GM03348 (cell line): ENCODE measurements around the gene TMEM117.
"Not testable (repeated sequence)": the region's sequence is repeated elsewhere in the genome, so short reads cannot be mapped to it uniquely, and the experiment has no call there.

Experiments
- DNase-seq: peaks from one replicate; pipeline ENCODE4 v3.0.0; 2012; ENCODE audit warnings: low spot score

The TMEM117 gene

GRCh38 chr12:44025499-44025898 is 189.6 kb downstream of the TMEM117 start:
- no peak for DNase-seq

- no peak for DNase-seq
Measured at GRCh38 chr12:44026046-44026445, 190.2 kb downstream of the TMEM117 start.

- DNase-seq = not testable (repeated sequence)
Measured at GRCh38 chr12:44026926-44027325, 191.0 kb downstream of the TMEM117 start.

GRCh38 chr12:44029194-44029593 is 193.3 kb downstream of the TMEM117 start:
- no peak for DNase-seq

DNA sequence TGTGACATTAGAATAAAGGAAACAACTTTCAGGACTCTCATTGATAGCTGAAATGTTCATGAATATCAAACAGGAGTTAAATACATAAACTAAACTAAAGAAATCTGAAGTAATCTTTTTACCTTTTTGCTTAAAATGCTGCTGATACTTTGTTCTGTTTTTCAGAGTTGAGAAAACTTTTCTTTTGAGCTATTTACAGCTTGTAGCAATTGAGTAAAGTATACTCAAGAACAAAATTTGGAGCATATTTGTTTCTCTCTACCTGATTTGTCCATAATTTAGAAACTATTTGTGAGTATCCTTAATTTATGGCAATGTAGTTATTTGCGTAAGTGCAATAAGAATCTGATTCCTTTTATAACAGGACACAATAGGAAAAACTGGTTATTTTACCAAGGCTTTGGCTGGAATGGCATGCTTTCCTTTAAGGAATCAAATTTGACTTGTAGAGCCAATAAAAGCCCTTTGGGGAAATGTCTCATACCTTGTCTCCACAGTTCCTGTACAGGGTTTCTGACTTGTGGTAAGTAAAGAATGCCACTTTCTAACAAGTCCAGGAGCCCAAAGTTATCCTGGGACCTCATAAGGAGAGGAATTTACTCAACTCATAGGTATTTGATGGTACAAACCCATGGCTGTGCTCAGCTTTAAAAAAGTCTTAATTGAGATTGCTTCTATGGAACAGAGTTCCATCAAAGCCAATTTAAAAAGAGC is 195.7 kb downstream of the TMEM117 start:
- DNase-seq = no peak

- DNase-seq = no peak
Measured at GRCh38 chr12:44034906-44035305, 199.0 kb downstream of the TMEM117 start.

DNA sequence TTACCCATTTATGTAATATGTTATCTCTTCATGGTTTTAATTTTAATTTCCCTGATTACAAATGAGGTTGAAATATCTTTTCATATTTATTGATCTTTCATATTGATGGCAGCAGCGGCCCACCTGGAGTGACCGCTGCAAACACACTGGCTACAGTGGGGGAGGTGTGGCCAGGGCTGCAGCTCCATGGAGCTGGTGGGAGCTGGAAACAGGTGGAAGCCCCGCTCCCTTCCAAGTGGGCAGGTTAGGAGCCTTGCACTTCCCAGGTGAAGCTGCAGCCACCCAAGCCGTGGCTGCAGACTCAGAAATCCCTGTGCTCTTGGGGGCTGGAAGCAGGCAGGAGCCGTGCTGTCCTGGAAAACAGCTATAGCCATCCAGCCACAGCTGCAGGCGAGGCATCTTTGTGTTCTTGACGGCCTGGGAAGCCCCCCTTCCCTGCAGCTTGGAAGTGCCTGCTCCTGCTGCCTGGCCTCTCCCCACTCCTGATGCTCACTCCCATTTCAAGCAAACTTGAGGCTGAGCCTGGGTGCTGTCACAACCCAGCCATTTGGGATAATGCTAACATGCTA is 201.1 kb downstream of the TMEM117 start:
- DNase-seq = no peak

DNA sequence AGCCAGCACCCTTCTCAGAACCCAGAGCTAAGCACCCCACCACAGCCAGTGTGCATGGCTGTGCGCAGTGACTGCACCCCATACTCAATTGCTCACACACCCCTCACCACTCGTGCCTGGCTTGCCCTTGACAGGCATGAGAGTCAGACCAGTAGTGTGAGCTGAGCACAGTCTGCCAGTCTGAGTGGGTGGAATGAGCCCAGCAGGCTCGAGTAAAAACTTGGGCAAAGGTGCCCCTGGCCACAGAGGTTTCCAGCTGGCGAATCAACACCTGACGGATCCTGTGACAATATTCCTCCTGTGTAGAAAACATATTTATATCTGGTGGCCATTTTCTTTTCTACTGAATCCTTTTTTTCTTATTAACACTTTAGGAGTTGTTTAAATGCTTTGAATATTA is 202.5 kb downstream of the TMEM117 start:
- DNase-seq = no peak

GRCh38 chr12:44044491-44044890 is 208.6 kb downstream of the TMEM117 start:
- not testable (repeated sequence) for DNase-seq

DNA sequence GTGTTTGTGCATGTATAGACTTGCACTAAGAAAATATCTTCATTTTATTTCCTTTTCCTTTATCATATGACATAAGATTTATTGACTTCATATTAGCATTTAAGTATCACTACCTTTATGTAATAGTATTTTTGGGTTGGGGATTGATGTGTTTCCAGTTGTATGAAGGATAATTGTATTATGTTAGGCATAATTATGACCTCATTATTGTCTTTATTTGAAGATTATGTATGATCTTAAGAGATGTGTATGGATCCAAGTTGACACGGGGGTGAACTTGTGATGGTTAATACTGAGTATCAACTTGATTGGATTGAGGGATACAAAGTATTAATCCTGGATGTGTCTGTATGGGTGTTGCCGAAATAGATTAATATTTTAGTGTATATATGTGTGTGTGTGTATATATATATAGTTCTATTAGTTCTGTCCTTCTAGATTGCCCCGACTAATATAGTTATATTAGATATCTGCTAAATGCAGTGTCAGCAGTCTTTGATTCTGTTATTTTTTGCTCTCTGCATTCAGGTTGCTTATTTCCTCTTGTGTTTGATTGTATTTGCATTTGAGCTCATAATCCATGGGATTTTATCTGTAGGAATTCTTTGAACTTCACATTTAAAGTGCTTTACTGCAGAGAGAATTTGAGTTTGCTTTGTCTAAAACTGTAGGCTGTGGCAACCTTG is 211.0 kb downstream of the TMEM117 start:
- no peak for DNase-seq

DNA sequence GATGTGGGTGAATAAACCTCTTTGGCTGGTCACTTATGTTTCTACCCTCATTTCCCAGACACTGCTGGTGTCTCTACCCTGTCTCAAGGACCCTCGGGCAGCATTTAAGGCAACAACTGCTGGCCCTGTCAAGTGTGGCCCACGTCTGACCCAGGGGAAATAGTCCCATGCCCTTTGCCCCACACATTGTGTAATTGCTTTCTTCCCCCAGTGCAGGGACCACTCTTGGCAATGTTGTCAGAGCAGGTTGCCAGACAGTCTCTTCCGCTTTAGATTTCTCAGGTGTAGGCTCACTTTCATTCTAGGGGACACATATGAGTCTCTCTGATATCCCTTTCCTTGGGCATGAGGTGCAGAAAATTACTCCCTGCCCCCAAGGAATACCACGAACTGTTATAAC is 216.7 kb downstream of the TMEM117 start:
- DNase-seq = no peak

DNA sequence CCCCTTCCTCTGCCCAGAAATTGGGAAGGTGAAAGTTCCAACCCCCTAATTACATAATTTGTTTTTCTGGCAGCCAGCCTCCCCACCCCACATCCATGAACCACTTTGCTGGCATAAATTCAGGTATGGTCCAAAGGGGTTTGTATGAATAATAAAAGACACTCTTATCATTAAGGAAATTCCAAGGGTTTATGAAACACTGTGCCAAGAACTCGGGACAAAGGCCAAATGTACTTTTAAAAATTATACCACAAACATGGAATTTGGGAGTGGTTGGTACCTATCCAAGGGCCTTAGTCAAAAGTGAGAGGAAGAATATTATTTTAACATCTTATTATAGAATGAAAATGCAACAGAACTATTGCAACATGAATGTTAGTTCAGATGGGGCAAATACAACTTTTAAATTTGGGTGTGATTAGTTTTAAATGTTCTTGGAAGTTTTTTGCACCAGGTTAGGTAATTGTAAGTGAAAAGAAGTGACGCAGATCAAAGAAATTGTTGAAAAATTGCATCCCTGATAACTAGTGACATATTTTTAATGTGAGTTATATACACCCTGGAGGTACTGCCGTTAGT is 217.8 kb downstream of the TMEM117 start:
- DNase-seq = peak; percentile 67

- DNase-seq = no peak
Measured at GRCh38 chr12:44054281-44054680, 218.4 kb downstream of the TMEM117 start.

DNA sequence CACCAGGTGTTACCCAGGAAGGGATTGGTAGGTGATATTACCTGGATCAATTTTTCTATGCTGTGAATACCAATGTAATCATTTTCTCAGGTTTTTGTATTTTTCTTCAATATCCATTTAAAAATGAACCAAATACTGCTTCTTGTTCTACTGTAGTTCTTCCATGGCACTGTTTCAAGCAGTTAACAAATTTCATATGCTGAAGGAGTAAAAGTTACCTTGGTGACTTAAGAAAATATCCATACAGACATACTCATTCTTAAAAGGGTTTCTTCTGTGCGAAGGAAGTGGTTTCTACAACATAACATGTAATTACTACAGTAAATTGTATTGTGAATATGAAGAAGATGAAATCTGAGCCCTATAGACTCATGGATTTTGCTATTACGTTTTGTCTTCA is 222.5 kb downstream of the TMEM117 start:
- DNase-seq = no peak

DNA sequence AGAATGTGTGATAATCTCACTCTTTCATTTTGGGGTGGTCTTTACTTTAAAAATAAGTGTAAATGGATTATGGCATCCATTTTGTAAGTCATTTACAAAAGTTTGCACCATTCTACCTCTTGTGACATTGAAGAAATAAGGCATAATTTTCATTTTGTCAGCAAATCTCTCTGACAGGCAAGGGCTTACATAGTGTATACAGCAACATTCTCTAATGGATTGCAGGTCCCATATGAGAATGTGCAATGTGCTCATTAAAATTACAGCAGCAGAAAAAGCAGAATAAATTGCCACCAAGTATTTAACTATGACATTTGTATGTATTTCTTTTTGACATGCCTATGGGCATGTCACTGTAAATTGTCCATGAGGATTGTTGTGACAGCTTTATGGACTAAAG is 223.6 kb downstream of the TMEM117 start:
- DNase-seq = no peak

- no peak for DNase-seq
Measured at GRCh38 chr12:44063671-44064070, 227.8 kb downstream of the TMEM117 start.

DNA sequence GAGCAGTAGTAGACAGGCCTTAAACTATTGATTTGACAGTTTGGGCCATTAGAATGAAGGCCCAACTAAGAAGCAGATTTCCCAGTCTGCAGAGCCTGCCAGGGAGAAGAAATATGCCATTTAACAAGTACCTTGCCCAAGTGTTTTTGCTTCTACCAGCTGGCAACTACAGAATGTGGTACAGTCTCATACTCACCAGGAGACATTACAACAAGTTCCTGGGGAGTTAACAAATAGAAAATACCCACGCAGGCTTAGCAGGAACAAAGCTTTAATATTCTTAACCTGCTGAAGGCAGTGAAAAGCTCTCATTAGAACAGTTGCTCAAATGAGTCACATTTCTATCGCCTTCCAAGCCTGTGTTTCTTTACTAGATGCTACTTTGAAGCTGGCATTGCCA is 241.0 kb downstream of the TMEM117 start:
- no peak for DNase-seq

- DNase-seq = no peak
Measured at GRCh38 chr12:44077294-44077693, 241.4 kb downstream of the TMEM117 start.

GRCh38 chr12:44078273-44078672 is 242.4 kb downstream of the TMEM117 start:
- DNase-seq = no peak

DNA sequence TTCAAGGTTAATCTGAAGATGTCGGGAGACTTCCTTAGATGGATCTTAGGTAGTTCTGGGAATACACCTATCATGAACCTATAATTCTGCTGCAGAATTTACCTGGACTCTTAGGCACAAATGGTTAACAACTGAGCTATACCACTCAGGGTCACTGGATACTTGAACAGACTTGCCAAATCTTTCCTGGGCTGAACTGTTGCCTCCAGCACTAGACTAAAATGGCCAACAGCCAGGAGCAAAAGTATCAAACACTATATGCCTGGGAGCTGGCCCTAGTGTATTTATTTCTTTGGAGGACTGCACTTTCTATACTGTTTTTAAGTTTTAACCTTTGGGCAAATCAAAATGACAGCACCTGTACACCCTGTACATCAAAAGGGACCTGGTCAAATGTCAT is 252.8 kb downstream of the TMEM117 start:
- no peak for DNase-seq

DNA sequence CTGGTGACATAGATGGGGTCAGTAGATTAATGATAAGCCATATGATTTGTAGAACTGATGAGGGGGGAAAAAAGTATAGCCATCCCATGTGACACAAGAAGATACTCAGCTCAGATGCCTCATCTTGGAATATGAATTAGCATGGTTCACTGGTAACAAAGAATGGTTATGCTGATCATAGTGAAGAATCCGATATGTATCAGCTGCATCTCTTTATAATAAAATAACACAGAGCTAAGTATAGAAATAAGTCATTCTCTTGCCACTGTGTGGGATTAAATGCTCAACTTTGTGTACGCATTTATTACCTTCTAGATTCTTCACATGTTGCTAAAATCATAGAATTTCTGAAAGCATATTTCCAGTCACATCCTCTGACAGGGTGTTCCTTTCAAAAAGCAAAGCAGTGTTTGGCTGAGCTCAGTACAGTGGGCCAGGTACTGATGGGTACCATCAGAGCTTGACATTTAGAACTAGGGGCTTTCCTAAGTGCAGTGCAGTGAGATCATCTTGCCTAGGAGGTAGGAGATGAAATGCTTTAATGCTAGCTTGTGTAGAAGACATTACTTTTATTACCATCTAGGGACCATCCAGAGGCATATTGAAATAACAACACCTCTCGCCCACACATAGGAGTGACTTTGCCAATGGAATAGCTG is 256.2 kb downstream of the TMEM117 start:
- no peak for DNase-seq

DNA sequence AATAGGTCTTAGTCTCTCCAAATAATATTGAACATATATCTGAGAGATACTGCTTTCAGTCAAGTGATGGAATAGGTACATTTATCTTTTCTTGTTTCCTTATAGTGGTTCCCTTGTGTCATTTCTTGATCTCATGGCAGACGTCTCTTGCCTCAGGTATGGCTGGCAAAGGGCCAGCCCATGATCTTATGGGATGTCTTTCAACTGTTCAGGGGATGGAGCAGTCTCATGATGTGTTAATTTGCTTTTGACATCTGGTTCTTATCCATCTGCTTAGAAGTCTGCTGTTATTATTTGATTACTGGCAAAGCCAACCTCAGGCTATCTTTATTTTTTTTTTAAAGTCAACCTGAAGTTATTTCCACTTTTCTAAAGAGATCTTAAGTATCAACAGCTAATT is 262.9 kb downstream of the TMEM117 start:
- DNase-seq = no peak

DNA sequence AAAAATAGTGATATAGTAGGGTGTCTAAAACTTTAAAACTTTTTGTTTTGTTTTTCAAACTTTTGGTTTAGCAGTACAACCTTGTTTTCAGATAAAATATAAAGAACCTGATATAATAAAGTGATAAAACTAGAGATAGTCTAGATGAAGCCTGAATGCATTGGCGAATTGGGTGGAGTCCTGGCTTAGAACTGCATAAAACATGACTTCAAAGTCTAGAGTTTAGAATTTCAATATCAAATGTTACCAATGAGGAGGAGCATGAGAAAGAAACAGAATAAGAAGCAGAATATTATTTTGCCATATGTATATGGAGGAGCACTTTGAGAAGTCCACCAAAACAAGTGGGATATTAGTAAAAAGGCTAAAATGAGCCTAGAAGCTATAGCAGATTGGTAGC is 263.6 kb downstream of the TMEM117 start:
- DNase-seq = no peak
